GM19468 (cell line): Measurements from ENCODE around the gene NAPSA.

ENCODE experiments used
- ATAC-seq: cut with Tn5 transposase; IDR thresholded peaks from one replicate; pipeline ENCODE4 v1.9.1; 2021; ENCODE audit warnings: mild to moderate bottlenecking, moderate library complexity, moderate number of reproducible peaks; ENCODE audit not compliant: unreplicated experiment; ENCODE audit errors: extremely low read depth

NAPSA gene

GRCh38 chr19:50384685-50385535 lies 19.5 kb upstream of the NAPSA start:
- ATAC-seq: no peak

GRCh38 chr19:50383852-50384684 lies 18.6 kb upstream of the NAPSA start, which contains the start of gene POLD1:
POLD1 (plus strand) TSS chr19:50384347; CDS start chr19:50398852, 14,505 bp downstream.
- peak; percentile 75 for ATAC-seq

- no peak for ATAC-seq
These were observed 17.8 kb upstream of the NAPSA start for GRCh38 chr19:50383001-50383851.

GRCh38 chr19:50381881-50382729 lies 16.7 kb upstream of the NAPSA start:
- no peak for ATAC-seq

GRCh38 chr19:50380751-50381151 lies 15.3 kb upstream of the NAPSA start:
- ATAC-seq: no peak

GRCh38 chr19:50380137-50380536 lies 14.7 kb upstream of the NAPSA start:
- no peak for ATAC-seq

- ATAC-seq: no peak
These were observed 14.2 kb upstream of the NAPSA start for GRCh38 chr19:50379602-50380001.

- no peak for ATAC-seq
These were observed 13.4 kb upstream of the NAPSA start for GRCh38 chr19:50378863-50379236.

- no peak for ATAC-seq
These were observed 12.9 kb upstream of the NAPSA start for GRCh38 chr19:50378169-50378862.

GRCh38 chr19:50377517-50377916 lies 12.1 kb upstream of the NAPSA start:
- ATAC-seq: no peak

GRCh38 chr19:50377051-50377461 lies 11.6 kb upstream of the NAPSA start:
- ATAC-seq: no peak

- peak; percentile 73 for ATAC-seq
These were observed 11.0 kb upstream of the NAPSA start, which contains the start of gene NR1H2 for GRCh38 chr19:50376166-50377050. NR1H2 (plus strand) TSS chr19:50376457; CDS start chr19:50377606, 1,149 bp downstream.

GRCh38 chr19:50371914-50372475 lies 6.6 kb upstream of the NAPSA start:
- ATAC-seq: no peak

- ATAC-seq: no peak
These were observed 3.5 kb upstream of the NAPSA start for GRCh38 chr19:50368649-50369570.

GRCh38 chr19:50362656-50363424 lies 2.6 kb downstream of the NAPSA start:
- no peak for ATAC-seq

- ATAC-seq: no peak
These were observed 3.4 kb downstream of the NAPSA start for GRCh38 chr19:50362030-50362412.
